Fibroblast of lung (primary cell): ENCODE data around the gene DNM3. TPM values are rescaled to one million over a fixed set of nuclear protein-coding genes. Genes with fewer than 3 reads are reported as not detected.

ENCODE experiments used
- DNase-seq, 2 donors: peaks; one replicate each; pipeline versions ENCODE4 v3.0.0 to v3.0.0-alpha.2; 2010; ENCODE audit warnings: low read depth in 2 of 2
- H2AFZ ChIP-seq: 2 replicates; pipeline ENCODE4 v1.5.1; 2012; ENCODE audit warnings: low read length, control low read depth, inconsistent platforms
- H3K27ac ChIP-seq: 2 replicates; pipeline ENCODE4 v1.5.1; 2011; ENCODE audit warnings: low read length, control low read depth; ENCODE audit not compliant: insufficient read depth
- H3K27me3 ChIP-seq: 2 replicates; pipeline ENCODE4 v1.5.1; 2011; ENCODE audit warnings: mild to moderate bottlenecking, low read length; ENCODE audit not compliant: control insufficient read depth, insufficient read depth
- H3K36me3 ChIP-seq: 2 replicates; pipeline ENCODE4 v1.5.1; 2011; ENCODE audit warnings: low read length; ENCODE audit not compliant: control insufficient read depth, insufficient read depth
- H3K4me1 ChIP-seq: 2 replicates; pipeline ENCODE4 v1.5.1; 2011; ENCODE audit warnings: low read length; ENCODE audit not compliant: control insufficient read depth, insufficient read depth; ENCODE audit errors: extremely low read depth
- H3K4me2 ChIP-seq: 2 replicates; pipeline ENCODE4 v1.5.1; 2011; ENCODE audit warnings: low read length, control low read depth; ENCODE audit not compliant: insufficient read depth; ENCODE audit errors: extremely low read depth
- H3K4me3 ChIP-seq, 4 experiments: fragments of 200-600 bp in 1 of 4; sonication (generic) in 1 of 4; replicated peaks in 1 of 4; 2 replicates each; pipeline ENCODE4 v1.5.1; 2011 to 2016; ENCODE audit warnings: low read length in 4 of 4, low read depth in 3 of 4, mild to moderate bottlenecking in 3 of 4, control low read depth in 2 of 4, inconsistent platforms in 1 of 4, mixed read lengths in 1 of 4; ENCODE audit not compliant: insufficient read depth in 1 of 4; ENCODE audit errors: control extremely low read depth in 1 of 4
- H3K79me2 ChIP-seq: 2 replicates; pipeline ENCODE4 v1.5.1; 2012; ENCODE audit warnings: mild to moderate bottlenecking, low read length, inconsistent platforms; ENCODE audit not compliant: control insufficient read depth, insufficient read depth
- H3K9ac ChIP-seq: 2 replicates; pipeline ENCODE4 v1.5.1; 2011; ENCODE audit warnings: mild to moderate bottlenecking, low read length, control low read depth; ENCODE audit not compliant: insufficient read depth
- H3K9me3 ChIP-seq: 2 replicates; pipeline ENCODE4 v1.5.1; 2012; ENCODE audit warnings: low read depth, low read length; ENCODE audit not compliant: control insufficient read depth, insufficient read depth
- H4K20me1 ChIP-seq: 2 replicates; pipeline ENCODE4 v1.5.1; 2011; ENCODE audit warnings: low read length; ENCODE audit not compliant: control insufficient read depth, insufficient read depth; ENCODE audit errors: extremely low read depth
- EZH2 ChIP-seq: IDR thresholded peaks from 2 replicates; pipeline ENCODE4 v1.5.1; 2012; ENCODE audit warnings: low read length, control low read depth, mild to moderate bottlenecking; ENCODE audit errors: missing control alignments
- polyA plus RNA-seq, 2 donors: library from polyadenylated mRNA; depleted of rRNA in 1 of 2; stranded (reverse) in 1 of 2; unstranded in 1 of 2; fragments of >200 nt; gene quantifications; 2 replicates each; pipeline ENCODE4 v1.2.1, GENCODE V29; 2011 to 2012; ENCODE audit warnings: missing spikeins in 1 of 2
- total RNA-seq: library from RNA; depleted of rRNA; stranded (reverse); fragments of >200 nt; gene quantifications from 2 replicates; pipeline ENCODE4 v1.2.1, GENCODE V29; 2014
- TF ChIP-seq, protein P1 (sequence below), 2 donors: IDR thresholded peaks in 1 of 2; conservative IDR thresholded peaks in 1 of 2; 1 replicate in 1 of 2; 2 replicates in 1 of 2; pipeline ENCODE4 v1.5.1; 2011 to 2012; ENCODE audit warnings: low read length in 2 of 2, control low read depth in 1 of 2, inconsistent platforms in 1 of 2, low read depth in 1 of 2, mild to moderate bottlenecking in 1 of 2

The DNM3 gene
- total and polyA plus RNA-seq, 2 donors (not counting 1 experiment from before 2014, with no cell fraction given): 1.6 to 3.6 TPM

DNA sequence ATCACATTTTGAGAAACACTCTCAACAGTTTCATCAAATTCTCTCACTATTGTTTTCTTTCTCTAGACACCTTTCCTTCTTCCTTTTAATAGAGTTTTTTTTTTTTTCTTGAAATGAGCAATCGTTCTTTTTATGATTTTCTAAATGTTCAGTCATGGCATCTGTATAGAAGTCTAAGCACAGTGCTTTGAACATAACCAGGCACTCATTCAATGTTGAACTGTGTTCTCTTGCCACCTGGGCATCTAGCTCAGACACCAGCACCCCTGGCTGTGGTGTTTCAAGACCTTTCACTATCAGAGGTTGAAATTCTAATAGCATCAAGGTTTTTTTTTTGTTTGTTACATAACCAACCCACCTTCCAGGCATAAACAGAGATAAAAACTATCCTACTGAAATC lies 96.6 kb downstream of the DNM3 start:
- no peak for TF ChIP-seq EZH2
- TF ChIP-seq, protein P1, sequence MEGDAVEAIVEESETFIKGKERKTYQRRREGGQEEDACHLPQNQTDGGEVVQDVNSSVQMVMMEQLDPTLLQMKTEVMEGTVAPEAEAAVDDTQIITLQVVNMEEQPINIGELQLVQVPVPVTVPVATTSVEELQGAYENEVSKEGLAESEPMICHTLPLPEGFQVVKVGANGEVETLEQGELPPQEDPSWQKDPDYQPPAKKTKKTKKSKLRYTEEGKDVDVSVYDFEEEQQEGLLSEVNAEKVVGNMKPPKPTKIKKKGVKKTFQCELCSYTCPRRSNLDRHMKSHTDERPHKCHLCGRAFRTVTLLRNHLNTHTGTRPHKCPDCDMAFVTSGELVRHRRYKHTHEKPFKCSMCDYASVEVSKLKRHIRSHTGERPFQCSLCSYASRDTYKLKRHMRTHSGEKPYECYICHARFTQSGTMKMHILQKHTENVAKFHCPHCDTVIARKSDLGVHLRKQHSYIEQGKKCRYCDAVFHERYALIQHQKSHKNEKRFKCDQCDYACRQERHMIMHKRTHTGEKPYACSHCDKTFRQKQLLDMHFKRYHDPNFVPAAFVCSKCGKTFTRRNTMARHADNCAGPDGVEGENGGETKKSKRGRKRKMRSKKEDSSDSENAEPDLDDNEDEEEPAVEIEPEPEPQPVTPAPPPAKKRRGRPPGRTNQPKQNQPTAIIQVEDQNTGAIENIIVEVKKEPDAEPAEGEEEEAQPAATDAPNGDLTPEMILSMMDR (conservative IDR thresholded peaks at IDR 0.05 in 1 of 2, IDR thresholded peaks at IDR 0.05 in 1 of 2; ENCODE audit: low read depth in 1 of 2, low read length in 2 of 2): no peak
- H3K4me3 ChIP-seq: no peak overlapping the region
- H3K27ac ChIP-seq: no peak overlapping the region
- no peak overlapping the region for H3K4me2 ChIP-seq
- no peaks in the 10 kb centered on the region for H3K4me1 ChIP-seq
- no peaks in the 10 kb centered on the region for H3K9me3 ChIP-seq
- H2AFZ ChIP-seq: no peak overlapping the region
- no peaks in the 10 kb centered on the region for H4K20me1 ChIP-seq
- no peak for DNase-seq
- H3K27me3 ChIP-seq: no peaks in the 10 kb centered on the region
- H3K36me3 ChIP-seq: no peaks in the 10 kb centered on the region
- no peak overlapping the region for H3K9ac ChIP-seq
- H3K79me2 ChIP-seq: no peaks in the 10 kb centered on the region

DNA sequence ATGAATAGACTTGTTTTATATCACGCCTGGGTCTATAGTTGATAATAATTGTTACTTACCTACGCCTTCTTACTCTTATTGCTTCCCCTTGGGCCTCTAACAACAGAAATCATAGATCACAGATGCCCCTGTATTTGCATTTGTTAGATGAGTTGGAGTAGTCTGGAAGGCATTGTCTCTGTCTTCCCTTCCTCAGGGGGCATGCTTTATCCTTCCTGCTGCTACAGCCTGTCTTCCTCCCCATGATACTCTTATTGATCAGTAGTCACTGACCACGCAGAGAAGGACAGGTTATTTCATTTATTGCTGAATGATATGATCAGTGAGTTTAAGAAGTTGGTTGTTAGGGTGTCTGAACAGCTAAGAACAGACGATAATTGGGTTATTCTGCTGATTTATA lies 98.4 kb downstream of the DNM3 start:
- Histone ChIP-seq H4K20me1 (no peaks in the 10 kb centered on the region), H3K9ac (no peak overlapping the region), H3K4me3 (no peak overlapping the region), H3K9me3 (no peaks in the 10 kb centered on the region), H3K79me2 (no peaks in the 10 kb centered on the region), H3K27me3 (no peaks in the 10 kb centered on the region), H3K4me1 (no peaks in the 10 kb centered on the region), H3K27ac (no peak overlapping the region), H3K36me3 (no peaks in the 10 kb centered on the region), H2AFZ (no peak overlapping the region), H3K4me2 (no peak overlapping the region)
- DNase-seq: no peak
- TF ChIP-seq EZH2: no peak
- TF ChIP-seq, protein P1 (conservative IDR thresholded peaks at IDR 0.05 in 1 of 2, IDR thresholded peaks at IDR 0.05 in 1 of 2; ENCODE audit: low read depth in 1 of 2, low read length in 2 of 2): no peak

DNA sequence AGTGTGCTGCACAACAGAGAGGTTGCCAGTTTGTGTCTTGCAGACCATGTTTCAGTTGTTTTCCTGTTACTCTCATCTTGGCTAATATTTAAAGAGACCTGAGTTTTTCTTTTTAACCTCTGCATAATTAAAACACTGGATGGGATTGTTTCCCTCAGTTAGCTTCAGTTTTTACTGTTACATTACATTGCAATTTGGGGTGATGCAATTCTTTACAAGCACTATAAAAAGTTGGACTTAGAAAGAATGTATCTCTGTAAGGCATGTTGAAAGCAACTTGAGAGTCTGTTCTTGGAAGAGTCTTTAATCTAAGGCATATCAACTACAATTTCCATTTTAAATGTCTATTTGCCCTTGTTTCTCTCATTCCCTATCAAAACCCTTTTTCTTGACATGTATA lies 99.1 kb downstream of the DNM3 start:
- peak in 1 of 2 donors; percentile 51 for DNase-seq
- no peaks in the 10 kb centered on the region for H3K4me1 ChIP-seq
- no peak overlapping the region for H3K4me2 ChIP-seq
- H3K36me3 ChIP-seq: no peaks in the 10 kb centered on the region
- H3K27ac ChIP-seq: no peak overlapping the region
- H3K4me3 ChIP-seq: no peak overlapping the region
- H3K27me3 ChIP-seq: no peaks in the 10 kb centered on the region
- no peak overlapping the region for H2AFZ ChIP-seq
- H3K79me2 ChIP-seq: no peaks in the 10 kb centered on the region
- H4K20me1 ChIP-seq: no peaks in the 10 kb centered on the region
- H3K9ac ChIP-seq: no peak overlapping the region
- no peaks in the 10 kb centered on the region for H3K9me3 ChIP-seq
- TF ChIP-seq EZH2: no peak
- TF ChIP-seq, protein P1 (conservative IDR thresholded peaks at IDR 0.05 in 1 of 2, IDR thresholded peaks at IDR 0.05 in 1 of 2; ENCODE audit: low read depth in 1 of 2, low read length in 2 of 2): no peak
